ENCODE results near the gene KPNA4. TPM values are rescaled to one million over a fixed set of nuclear protein-coding genes. Genes with fewer than 3 reads are reported as not detected.
"Not testable (repeated sequence)": the region's sequence is repeated elsewhere in the genome, so short reads cannot be mapped to it uniquely, and the experiment has no call there.

The KPNA4 gene
- total RNA-seq, 4 donors from 2014 or later: 13.8 to 29.7 (median 22.7) TPM

DNA sequence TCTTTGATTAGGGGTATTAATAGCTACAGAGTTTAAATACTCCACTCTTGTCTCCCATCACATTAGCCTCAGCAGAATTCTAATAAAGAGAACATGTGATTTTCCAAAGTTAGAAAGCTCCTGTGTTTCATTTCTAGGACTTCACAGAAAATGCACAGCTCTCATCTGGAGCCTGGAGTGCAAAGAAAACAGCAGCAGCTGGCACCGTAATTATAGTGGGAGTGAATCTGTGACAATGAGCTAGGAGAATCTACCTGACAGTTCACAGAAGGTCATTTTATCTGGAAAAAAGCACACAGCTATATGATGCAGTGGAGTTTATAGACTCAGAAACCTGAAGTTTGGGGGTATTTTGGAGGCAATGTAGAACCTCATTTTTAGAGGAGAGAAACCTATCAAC lies 110.4 kb downstream of the KPNA4 start:
- no peaks in the 10 kb centered on the region for H3K36me3 ChIP-seq
- H3K4me1 ChIP-seq: peaks cover 0 to 4% (median 1%) of the 10 kb centered on the region in 4 donors
- no peaks in the 10 kb centered on the region for H3K9me3 ChIP-seq
- TF ChIP-seq EP300 (IDR thresholded peaks at IDR 0.05; ENCODE audit: low read depth) (no peak), POLR2AphosphoS5 (IDR thresholded peaks at IDR 0.05) (no peak), POLR2A (IDR thresholded peaks at IDR 0.05) (no peak)
- TF ChIP-seq, protein P1, sequence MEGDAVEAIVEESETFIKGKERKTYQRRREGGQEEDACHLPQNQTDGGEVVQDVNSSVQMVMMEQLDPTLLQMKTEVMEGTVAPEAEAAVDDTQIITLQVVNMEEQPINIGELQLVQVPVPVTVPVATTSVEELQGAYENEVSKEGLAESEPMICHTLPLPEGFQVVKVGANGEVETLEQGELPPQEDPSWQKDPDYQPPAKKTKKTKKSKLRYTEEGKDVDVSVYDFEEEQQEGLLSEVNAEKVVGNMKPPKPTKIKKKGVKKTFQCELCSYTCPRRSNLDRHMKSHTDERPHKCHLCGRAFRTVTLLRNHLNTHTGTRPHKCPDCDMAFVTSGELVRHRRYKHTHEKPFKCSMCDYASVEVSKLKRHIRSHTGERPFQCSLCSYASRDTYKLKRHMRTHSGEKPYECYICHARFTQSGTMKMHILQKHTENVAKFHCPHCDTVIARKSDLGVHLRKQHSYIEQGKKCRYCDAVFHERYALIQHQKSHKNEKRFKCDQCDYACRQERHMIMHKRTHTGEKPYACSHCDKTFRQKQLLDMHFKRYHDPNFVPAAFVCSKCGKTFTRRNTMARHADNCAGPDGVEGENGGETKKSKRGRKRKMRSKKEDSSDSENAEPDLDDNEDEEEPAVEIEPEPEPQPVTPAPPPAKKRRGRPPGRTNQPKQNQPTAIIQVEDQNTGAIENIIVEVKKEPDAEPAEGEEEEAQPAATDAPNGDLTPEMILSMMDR (IDR thresholded peaks at IDR 0.05): no peak
- DNase-seq: no peak
- intact Hi-C loops (cut with DNase I; ENCODE audit: low total_unique reads): no loop called here
- H3K27ac ChIP-seq: no peak overlapping the region
- 68% methylated on average over 1 of the region's 1 CpG; no CpG with 5 or more reads in 1 of the 2 donors for WGBS, 2 donors (ENCODE audit: low coverage in 1 of 2)
- H3K27me3 ChIP-seq: no peaks in the 10 kb centered on the region
- in situ Hi-C loops (cut with MboI; ENCODE audit: low pct_ligation_motif_present in 1 of 4, low pct_unique_long_range_greater_than_20kb in 1 of 4, low sequenced_read_pairs in 3 of 4): no loop called here
- H3K4me3 ChIP-seq: no peak overlapping the region

DNA sequence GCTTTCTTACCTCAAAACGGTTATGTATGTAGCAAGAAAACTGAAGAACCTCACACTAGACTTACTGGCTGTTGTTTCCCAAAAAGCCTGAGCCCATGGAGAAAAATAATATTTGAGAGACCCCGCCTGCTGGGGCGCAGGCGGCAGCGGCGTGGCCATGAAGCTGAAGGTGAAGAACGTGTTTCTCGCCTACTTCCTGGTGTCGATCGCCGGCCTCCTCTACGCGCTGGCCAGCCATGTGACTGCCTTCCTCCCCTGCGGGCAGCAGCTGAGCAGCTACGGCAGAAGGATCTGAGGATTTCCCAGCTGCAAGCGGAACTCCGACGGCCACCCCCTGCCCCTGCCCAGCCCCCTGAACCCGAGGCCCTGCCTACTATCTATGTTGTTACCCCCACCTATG lies 113.1 kb downstream of the KPNA4 start:
- intact Hi-C loops (cut with DNase I; ENCODE audit: low total_unique reads); H3K4me3 ChIP-seq; in situ Hi-C loops (cut with MboI; ENCODE audit: low pct_ligation_motif_present in 1 of 4, low pct_unique_long_range_greater_than_20kb in 1 of 4, low sequenced_read_pairs in 3 of 4); H3K27ac ChIP-seq; H3K9me3 ChIP-seq; H3K27me3 ChIP-seq; DNase-seq; H3K36me3 ChIP-seq: not testable (repeated sequence)
- H3K4me1 ChIP-seq: peaks cover 0 to 23% (median 11%) of the 10 kb centered on the region in 4 donors
- WGBS, 2 donors (ENCODE audit: low coverage in 1 of 2): 92 to 97% methylated on average over 11 to 16 of the region's 19 CpGs

DNA sequence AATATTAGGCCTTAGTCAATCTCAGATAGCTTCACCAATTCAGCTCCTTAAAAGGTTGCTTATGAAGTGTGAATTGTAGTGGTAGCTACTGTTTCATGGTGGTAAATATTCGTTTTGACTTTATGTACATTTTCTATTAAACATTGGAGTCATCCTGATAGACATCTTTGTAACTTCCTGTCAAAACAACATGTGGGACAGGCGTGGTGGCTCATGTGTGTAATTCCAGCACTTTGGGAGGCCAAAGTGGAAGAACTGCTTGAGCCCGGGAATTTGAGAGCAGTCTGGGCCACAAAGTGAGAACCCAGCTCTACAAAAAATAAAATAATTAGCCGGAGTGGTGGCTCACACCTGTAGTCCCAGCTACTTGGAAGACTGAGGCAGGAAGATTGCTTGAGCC lies 113.8 kb downstream of the KPNA4 start:
- no peak for TF ChIP-seq POLR2A (IDR thresholded peaks at IDR 0.05)
- TF ChIP-seq, protein P1 (IDR thresholded peaks at IDR 0.05): no peak
- no peak for TF ChIP-seq EP300 (IDR thresholded peaks at IDR 0.05; ENCODE audit: low read depth)
- TF ChIP-seq POLR2AphosphoS5 (IDR thresholded peaks at IDR 0.05): no peak
- H3K9me3 ChIP-seq: no peaks in the 10 kb centered on the region
- intact Hi-C loops (cut with DNase I; ENCODE audit: low total_unique reads): no loop called here
- peaks cover 0 to 25% (median 11%) of the 10 kb centered on the region in 4 donors for H3K4me1 ChIP-seq
- no peaks in the 10 kb centered on the region for H3K27me3 ChIP-seq
- H3K27ac ChIP-seq: no peak overlapping the region
- 76 to 80% methylated on average over 4 of the region's 4 CpGs for WGBS, 2 donors (ENCODE audit: low coverage in 1 of 2)
- in situ Hi-C loops (cut with MboI; ENCODE audit: low pct_ligation_motif_present in 1 of 4, low pct_unique_long_range_greater_than_20kb in 1 of 4, low sequenced_read_pairs in 3 of 4): no loop called here
- no peak for DNase-seq
- H3K4me3 ChIP-seq: no peak overlapping the region
- no peaks in the 10 kb centered on the region for H3K36me3 ChIP-seq

DNA sequence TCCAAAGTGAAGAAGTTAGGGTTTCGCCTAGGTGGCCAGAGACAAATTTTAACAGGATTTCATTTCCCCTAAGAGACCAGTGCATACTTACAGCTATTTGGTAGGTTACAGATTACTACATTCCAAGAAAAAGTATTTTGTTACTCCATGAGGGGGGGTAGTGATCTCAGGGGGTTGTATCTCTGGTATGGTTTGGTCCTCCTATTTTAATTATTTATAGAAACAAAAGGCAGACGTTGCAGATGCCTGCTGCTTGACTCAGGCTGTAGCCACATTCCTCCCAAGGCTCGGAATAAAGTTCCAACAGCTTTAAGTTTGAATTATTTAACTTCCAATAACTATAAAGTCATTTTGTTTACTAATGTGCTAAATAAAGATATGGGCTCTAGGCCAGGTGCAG lies 114.5 kb downstream of the KPNA4 start:
- no peaks in the 10 kb centered on the region for H3K9me3 ChIP-seq
- DNase-seq: no peak

More for the DNA sequence above, 114.5 kb downstream of the KPNA4 start:
- intact Hi-C loops (cut with DNase I; ENCODE audit: low total_unique reads): no loop called here
- no peaks in the 10 kb centered on the region for H3K27me3 ChIP-seq
- in situ Hi-C loops (cut with MboI; ENCODE audit: low pct_ligation_motif_present in 1 of 4, low pct_unique_long_range_greater_than_20kb in 1 of 4, low sequenced_read_pairs in 3 of 4): no loop called here
- H3K4me3 ChIP-seq: no peak overlapping the region
- TF ChIP-seq POLR2AphosphoS5 (IDR thresholded peaks at IDR 0.05) (no peak), POLR2A (IDR thresholded peaks at IDR 0.05) (no peak), EP300 (IDR thresholded peaks at IDR 0.05; ENCODE audit: low read depth) (no peak)
- TF ChIP-seq, protein P1 (IDR thresholded peaks at IDR 0.05): no peak
- H3K36me3 ChIP-seq: no peaks in the 10 kb centered on the region
- no peak overlapping the region for H3K27ac ChIP-seq
- H3K4me1 ChIP-seq: peaks cover 0 to 25% (median 11%) of the 10 kb centered on the region in 4 donors
- WGBS, 2 donors (ENCODE audit: low coverage in 1 of 2): 65 to 100% methylated on average over 1 to 3 of the region's 3 CpGs
